Naive thymus-derived CD4-positive, alpha-beta T cell (primary cell): Measurements from ENCODE around the gene ATP2A1. TPM values are rescaled to one million over a fixed set of nuclear protein-coding genes. Genes with fewer than 3 reads are reported as not detected.

ENCODE experiments used
- ATAC-seq: fragments of 150-1000 bp; cut with Tn5 transposase; 2 replicates; pipeline ENCODE4 v1.10.0; 2021; ENCODE audit warnings: mild to moderate bottlenecking, moderate library complexity
- CTCF ChIA-PET: fragments of 350-600 bp; sonication (Branson Sonifier 250); formaldehyde crosslinking; loops from one replicate; lab custom pipeline; 2021; ENCODE audit warnings: antibody characterized with exemption; lab: Charles Lee
- POLR2A ChIA-PET: fragments of 350-600 bp; sonication (Branson Sonifier 250); formaldehyde crosslinking; loops from one replicate; lab custom pipeline; 2021; ENCODE audit warnings: antibody characterized with exemption, inconsistent platforms; lab: Charles Lee
- DNase-seq, 9 donors: peaks; one replicate each; pipeline versions ENCODE4 v3.0.0 to v3.0.0-alpha.2; 2020 to 2022; ENCODE audit warnings: mixed read lengths in 1 of 9
- H3K27ac ChIP-seq: one replicate; pipeline ENCODE4 v1.7.0; 2013; ENCODE audit warnings: mild to moderate bottlenecking, low read depth, low read length, moderate library complexity
- H3K27me3 ChIP-seq, 2 donors: one replicate each; pipeline ENCODE4 v1.7.0; 2013; ENCODE audit warnings: low read length in 2 of 2, mild to moderate bottlenecking in 2 of 2, moderate library complexity in 2 of 2; ENCODE audit not compliant: control insufficient read depth in 2 of 2, insufficient read depth in 2 of 2
- H3K36me3 ChIP-seq, 3 experiments: 1 replicate in 2 of 3; 2 replicates in 1 of 3; pipeline ENCODE4 v1.7.0; 2013; ENCODE audit warnings: low read length in 3 of 3, mild to moderate bottlenecking in 3 of 3, moderate library complexity in 1 of 3; ENCODE audit not compliant: insufficient read depth in 3 of 3, control insufficient read depth in 2 of 3
- H3K4me1 ChIP-seq, 2 donors: one replicate each; pipeline ENCODE4 v1.7.0; 2013; ENCODE audit warnings: low read length in 2 of 2, mild to moderate bottlenecking in 2 of 2, moderate library complexity in 1 of 2; ENCODE audit not compliant: control insufficient read depth in 2 of 2, insufficient read depth in 2 of 2
- H3K4me3 ChIP-seq: 2 replicates; pipeline ENCODE4 v1.7.0; 2013; ENCODE audit warnings: mild to moderate bottlenecking, low read length
- H3K9me3 ChIP-seq, 3 experiments: 1 replicate in 2 of 3; 2 replicates in 1 of 3; pipeline ENCODE4 v1.7.0; 2013; ENCODE audit warnings: low read length in 3 of 3; ENCODE audit not compliant: control insufficient read depth in 2 of 3
- H3K27ac Mint-ChIP-seq, 9 donors: one replicate each; pipeline ENCODE4 v1.8.0; 2020 to 2022; ENCODE audit warnings: mixed read lengths in 9 of 9, mild to moderate bottlenecking in 8 of 9, moderate library complexity in 5 of 9, inconsistent platforms in 2 of 9
- H3K27me3 Mint-ChIP-seq, 5 donors: one replicate each; pipeline ENCODE4 v1.8.0; 2021 to 2022; ENCODE audit warnings: mixed read lengths in 5 of 5, mild to moderate bottlenecking in 1 of 5
- H3K36me3 Mint-ChIP-seq, 5 donors: one replicate each; pipeline ENCODE4 v1.8.0; 2020 to 2022; ENCODE audit warnings: mixed read lengths in 5 of 5, mild to moderate bottlenecking in 3 of 5, inconsistent platforms in 1 of 5
- H3K4me1 Mint-ChIP-seq, 7 donors: one replicate each; pipeline ENCODE4 v1.8.0; 2020 to 2022; ENCODE audit warnings: mixed read lengths in 7 of 7, mild to moderate bottlenecking in 3 of 7, inconsistent platforms in 1 of 7
- H3K4me3 Mint-ChIP-seq, 10 donors: one replicate each; pipeline ENCODE4 v1.8.0; 2020 to 2022; ENCODE audit warnings: mild to moderate bottlenecking in 10 of 10, mixed read lengths in 10 of 10, moderate library complexity in 6 of 10, inconsistent platforms in 2 of 10
- H3K9me3 Mint-ChIP-seq, 11 donors: one replicate each; pipeline ENCODE4 v1.8.0; 2020 to 2022; ENCODE audit warnings: mixed read lengths in 11 of 11, mild to moderate bottlenecking in 4 of 11, inconsistent platforms in 1 of 11, moderate library complexity in 1 of 11
- intact Hi-C, 2 donors: fragments of 100-400 bp; cut with micrococcal nuclease; formaldehyde crosslinking; loops; one replicate each; pipeline ENCODE4 v1.15.1; 2023
- polyA plus RNA-seq, 2 donors: library from polyadenylated mRNA; unstranded; fragments of 300-500 nt; fragmentation: Illumina TruSeq; gene quantifications; one replicate each; pipeline ENCODE4 v1.2.3, GENCODE V29; 2021
- total RNA-seq, 6 experiments: library from RNA in 5 of 6; stranded (reverse) in 5 of 6; gene quantifications; 1 replicate in 5 of 6; 2 replicates in 1 of 6; pipeline ENCODE4 v1.2.3 and lab custom pipeline; 2021 to 2026

ATP2A1 gene
- total and polyA plus RNA-seq, 7 experiments from 2014 or later, result 0.32 to 1.6 (median 0.89) TPM; not detected in 2

DNA sequence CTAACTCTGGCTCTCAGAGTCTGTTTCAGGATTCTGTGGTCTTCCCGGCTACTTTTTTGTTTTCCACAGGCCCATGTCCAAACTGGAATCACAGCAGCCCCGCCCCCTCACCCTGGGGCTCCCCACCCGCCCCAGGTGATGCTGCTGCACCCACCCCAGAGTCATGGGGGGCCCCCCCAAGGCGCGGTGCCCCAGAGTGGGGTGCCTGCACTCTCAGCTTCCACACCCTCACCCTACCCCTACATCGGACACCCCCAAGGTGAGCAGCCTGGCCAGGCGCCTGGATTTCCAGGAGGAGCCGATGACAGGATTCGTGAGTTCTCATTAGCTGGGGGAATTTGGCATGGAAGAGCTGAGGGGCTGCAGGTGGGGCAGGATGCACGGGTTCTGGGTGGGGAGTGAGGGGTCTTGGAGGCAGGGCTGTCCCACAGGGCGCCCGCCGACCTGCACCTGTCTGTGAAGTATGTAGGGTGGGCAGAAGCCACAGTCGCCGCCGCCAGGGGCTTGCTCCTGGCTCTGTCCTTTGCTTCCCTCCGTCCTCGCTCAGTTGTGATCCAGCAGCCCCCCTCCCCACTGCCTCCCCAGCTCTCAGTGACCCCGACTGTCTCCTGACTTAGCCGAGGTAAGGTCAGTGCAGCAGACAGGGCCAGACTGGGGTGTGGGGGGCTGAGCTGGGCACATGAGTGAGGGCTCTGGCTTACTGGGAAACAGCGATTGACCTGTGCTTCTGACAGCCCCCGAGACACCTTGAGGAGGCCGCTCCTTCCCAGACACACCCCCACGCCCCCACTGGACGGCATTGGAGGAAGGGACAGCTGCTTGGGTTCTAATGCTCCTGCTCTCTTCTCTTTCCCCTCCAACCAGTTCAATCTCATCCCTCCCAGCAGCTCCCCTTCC lies 42.2 kb upstream of the ATP2A1 start:
- Histone ChIP-seq H3K27ac (no peak overlapping the region), H3K36me3 (peaks cover 29 to 72% (median 40%) of the 10 kb centered on the region in 3 experiments), H3K9me3 (no peaks in the 10 kb centered on the region), H3K4me1 (no peaks in the 10 kb centered on the region), H3K4me3 (no peak overlapping the region), H3K27me3 (no peaks in the 10 kb centered on the region)
- no peak overlapping the region for H3K4me3 Mint-ChIP-seq
- peaks cover 0 to 2% (median 0%) of the 10 kb centered on the region in 11 donors for H3K9me3 Mint-ChIP-seq
- ChIA-PET CTCF (interaction anchor here (1.2 kb wide), 1 partner anchor 111 kb away, joined by 4 read pairs; no protein-coding TSS in a partner anchor), POLR2A (interaction anchor here (0.7 to 1.6 kb wide), 2 partner anchors 9 to 11 kb away, joined by 3 read pairs; no protein-coding TSS in a partner anchor)
- peak overlapping the region in 1 of 9 donors; percentile 5 for H3K27ac Mint-ChIP-seq
- H3K27me3 Mint-ChIP-seq, result no peaks in the 10 kb centered on the region
- ATAC-seq (no peak), DNase-seq (no peak)
- H3K4me1 Mint-ChIP-seq, result peaks cover 0 to 16% (median 11%) of the 10 kb centered on the region in 7 donors
- H3K36me3 Mint-ChIP-seq, result peaks cover 24 to 46% (median 28%) of the 10 kb centered on the region in 5 donors
- intact Hi-C loops, result no loop called here

DNA sequence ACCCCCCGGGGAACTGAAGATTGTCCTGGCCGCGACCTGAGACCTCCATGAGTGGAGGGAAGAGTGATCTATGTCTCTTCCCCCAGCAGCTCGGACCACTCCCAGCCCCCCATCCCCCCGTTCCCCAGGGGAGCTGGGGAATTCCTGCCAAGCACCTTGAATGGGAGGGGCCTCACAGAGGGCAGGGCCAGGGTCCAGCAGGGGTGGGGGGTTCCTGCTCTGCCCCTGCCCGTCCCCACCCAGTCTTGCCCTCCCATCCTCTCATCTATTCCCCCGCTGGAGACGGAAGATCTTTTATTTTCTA lies 41.6 kb upstream of the ATP2A1 start:
- H3K36me3 Mint-ChIP-seq, result peaks cover 24 to 44% (median 28%) of the 10 kb centered on the region in 5 donors
- POLR2A ChIA-PET, result interaction anchor here (0.7 kb wide), 1 partner anchor 216 kb away, joined by 3 read pairs; no protein-coding TSS in a partner anchor

DNA sequence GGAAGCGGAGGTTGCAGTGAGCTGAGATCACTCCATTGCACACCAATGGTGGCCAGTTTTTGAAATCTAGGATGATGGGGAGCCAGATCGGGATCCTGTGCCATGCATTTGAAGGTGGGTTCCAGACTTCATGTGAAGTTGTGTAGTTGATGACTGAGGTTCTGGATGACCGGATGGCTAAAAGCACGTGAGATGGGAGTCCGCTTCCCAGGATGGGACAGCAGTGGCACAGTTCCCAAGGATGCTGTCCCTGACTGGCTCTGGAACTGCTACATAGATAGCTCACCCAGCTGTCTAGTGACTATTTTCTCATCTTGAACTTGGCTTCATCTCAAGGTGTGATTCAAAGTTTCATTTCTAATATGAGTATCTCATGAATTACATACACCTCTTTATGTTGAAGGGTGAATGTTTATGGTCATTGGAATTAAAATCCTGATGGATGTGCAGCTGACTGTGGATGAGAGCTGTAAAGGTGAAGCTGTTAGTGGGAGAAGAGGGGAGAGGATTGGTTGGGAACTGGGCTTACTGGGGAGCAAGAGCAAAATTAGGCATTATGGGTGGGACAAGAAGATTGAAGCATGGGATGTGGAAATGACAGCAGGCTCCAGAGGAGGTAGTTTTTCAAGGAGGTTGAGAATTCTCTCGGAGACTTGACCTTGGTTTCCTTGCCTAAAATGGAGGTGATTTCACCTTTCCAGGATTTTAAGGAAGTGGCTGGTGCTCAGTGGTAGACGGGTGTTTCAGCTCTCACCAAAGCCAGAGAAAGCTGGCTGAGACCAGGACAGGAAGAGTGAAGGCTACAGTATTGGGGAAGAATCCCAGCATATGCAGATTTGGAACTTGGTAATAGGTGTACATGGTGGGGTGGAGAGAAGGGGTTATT lies 40.4 kb upstream of the ATP2A1 start:
- Mint-ChIP-seq H3K9me3 (peaks cover 0 to 2% (median 0%) of the 10 kb centered on the region in 11 donors), H3K27me3 (no peaks in the 10 kb centered on the region), H3K4me3 (no peak overlapping the region), H3K27ac (peak overlapping the region in 8 of 9 donors; percentile 12 to 68 (median 50)), H3K36me3 (peaks cover 16 to 35% (median 25%) of the 10 kb centered on the region in 5 donors), H3K4me1 (peaks cover 0 to 11% (median 7%) of the 10 kb centered on the region in 7 donors)
- H3K27ac ChIP-seq, result no peak overlapping the region
- no peak overlapping the region for H3K4me3 ChIP-seq
- H3K36me3 ChIP-seq, result peaks cover 24 to 67% (median 27%) of the 10 kb centered on the region in 3 experiments
- H3K27me3 ChIP-seq, result no peaks in the 10 kb centered on the region
- DNase-seq, result no peak
- H3K9me3 ChIP-seq, result no peaks in the 10 kb centered on the region
- no peaks in the 10 kb centered on the region for H3K4me1 ChIP-seq
- intact Hi-C loops, result no loop called here
- POLR2A ChIA-PET, result interaction anchor here (0.7 to 1.6 kb wide), 3 partner anchors 10 to 217 kb away, joined by 3 to 5 read pairs (median 4); no protein-coding TSS in a partner anchor
- no peak for ATAC-seq
- CTCF ChIA-PET, result interaction anchor here (0.6 to 1.2 kb wide), 4 partner anchors 11 to 107 kb away, joined by 3 to 6 read pairs (median 3); partner anchors contain the start of gene SH2B1

More for the DNA sequence above, 41.6 kb upstream of the ATP2A1 start:
- DNase-seq (no peak), ATAC-seq (no peak)
- H3K9me3 Mint-ChIP-seq, result peaks cover 0 to 2% (median 0%) of the 10 kb centered on the region in 11 donors
- H3K27me3 Mint-ChIP-seq, result no peaks in the 10 kb centered on the region
- peaks cover 26 to 67% (median 39%) of the 10 kb centered on the region in 3 experiments for H3K36me3 ChIP-seq
- peaks cover 0 to 16% (median 11%) of the 10 kb centered on the region in 7 donors for H3K4me1 Mint-ChIP-seq
- no peaks in the 10 kb centered on the region for H3K27me3 ChIP-seq
- intact Hi-C loops, result no loop called here
- H3K4me1 ChIP-seq, result no peaks in the 10 kb centered on the region
- H3K9me3 ChIP-seq, result no peaks in the 10 kb centered on the region
- H3K4me3 Mint-ChIP-seq, result no peak overlapping the region
- H3K27ac Mint-ChIP-seq, result no peak overlapping the region
- H3K27ac ChIP-seq, result no peak overlapping the region
- CTCF ChIA-PET, result no interaction called here
- H3K4me3 ChIP-seq, result no peak overlapping the region

DNA sequence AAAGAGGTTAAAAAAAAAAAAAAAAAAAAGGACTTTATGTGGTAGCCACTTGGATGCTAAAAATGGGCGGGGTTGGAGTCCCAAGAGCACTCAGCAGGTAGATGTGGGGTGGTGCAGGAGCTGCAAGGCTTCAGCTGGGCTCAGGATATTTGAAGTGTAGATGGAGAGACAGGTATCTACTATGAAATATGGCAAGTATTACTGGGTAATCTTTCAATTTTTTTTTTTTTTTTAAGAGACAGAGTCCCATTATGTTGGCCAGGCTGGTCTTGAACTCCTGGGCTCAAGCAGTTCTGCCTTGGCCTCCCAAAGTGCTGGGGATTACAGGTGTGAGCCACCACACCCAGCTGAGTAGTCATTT lies 39.8 kb upstream of the ATP2A1 start:
- Mint-ChIP-seq H3K27ac (peak overlapping the region in 8 of 9 donors; percentile 8 to 68 (median 38)), H3K27me3 (no peaks in the 10 kb centered on the region), H3K36me3 (peaks cover 11 to 32% (median 21%) of the 10 kb centered on the region in 5 donors), H3K4me3 (no peak overlapping the region), H3K4me1 (peaks cover 0 to 12% (median 6%) of the 10 kb centered on the region in 7 donors), H3K9me3 (peaks cover 0 to 2% (median 0%) of the 10 kb centered on the region in 11 donors)
- Histone ChIP-seq H3K27ac (no peak overlapping the region), H3K4me1 (no peaks in the 10 kb centered on the region), H3K27me3 (no peaks in the 10 kb centered on the region), H3K4me3 (no peak overlapping the region), H3K36me3 (peaks cover 20 to 67% (median 21%) of the 10 kb centered on the region in 3 experiments), H3K9me3 (no peaks in the 10 kb centered on the region)
- intact Hi-C loops, result no loop called here
- DNase-seq (peak in 1 of 9 donors; percentile 3), ATAC-seq (no peak)
- POLR2A ChIA-PET, result interaction anchor here (0.9 to 1.6 kb wide), 2 partner anchors 11 to 105 kb away, joined by 4 to 5 read pairs; no protein-coding TSS in a partner anchor
- CTCF ChIA-PET, result interaction anchor here (0.6 to 1.2 kb wide), 3 partner anchors 11 to 107 kb away, joined by 3 to 6 read pairs (median 3); no protein-coding TSS in a partner anchor

DNA sequence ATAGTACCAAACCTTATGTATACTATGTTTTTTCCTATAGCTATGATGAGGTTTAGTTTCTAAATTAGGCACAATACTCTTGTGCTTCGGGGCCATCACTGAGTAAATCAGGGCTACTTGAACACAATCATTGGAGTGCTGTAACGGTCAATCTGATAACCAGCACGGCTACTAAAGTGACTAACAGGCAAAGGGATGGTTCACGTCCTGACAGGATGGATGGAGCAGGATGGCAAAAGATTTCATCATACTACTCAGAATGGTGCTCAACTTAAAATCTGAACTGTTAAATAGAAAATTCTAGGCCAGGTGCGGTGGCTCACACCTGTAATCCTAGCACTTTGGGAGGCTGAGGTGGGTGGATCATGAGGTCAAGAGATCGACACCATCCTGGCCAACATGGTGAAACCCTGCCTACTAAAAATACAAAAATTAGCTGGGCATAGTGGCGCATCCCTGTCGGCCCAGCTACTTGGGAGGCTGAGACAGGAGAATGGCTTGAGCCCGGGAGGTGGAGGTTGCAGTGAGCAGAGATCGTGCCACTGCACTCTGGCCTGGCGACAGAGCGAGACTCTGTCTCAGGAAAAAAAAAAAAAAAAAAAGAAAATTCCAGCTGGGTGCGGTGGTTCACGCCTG lies 39.2 kb upstream of the ATP2A1 start:
- H3K4me3 ChIP-seq, result no peak overlapping the region
- peaks cover 15 to 67% (median 22%) of the 10 kb centered on the region in 3 experiments for H3K36me3 ChIP-seq
- H3K27ac ChIP-seq, result no peak overlapping the region
- H3K4me3 Mint-ChIP-seq, result no peak overlapping the region
- peaks cover 0 to 12% (median 6%) of the 10 kb centered on the region in 7 donors for H3K4me1 Mint-ChIP-seq
- peaks cover 0 to 2% (median 0%) of the 10 kb centered on the region in 11 donors for H3K9me3 Mint-ChIP-seq
- H3K27ac Mint-ChIP-seq, result peak overlapping the region in 4 of 9 donors; percentile 8 to 84 (median 60)
- peaks cover 8 to 28% (median 18%) of the 10 kb centered on the region in 5 donors for H3K36me3 Mint-ChIP-seq
- intact Hi-C loops, result no loop called here
- ChIA-PET POLR2A (interaction anchor here (1.6 kb wide), 1 partner anchor 12 kb away, joined by 4 read pairs; no protein-coding TSS in a partner anchor), CTCF (interaction anchor here (0.6 to 1.2 kb wide), 4 partner anchors 12 to 164 kb away, joined by 3 to 5 read pairs (median 3); no protein-coding TSS in a partner anchor)
- no peak for ATAC-seq
- H3K4me1 ChIP-seq, result no peaks in the 10 kb centered on the region
- no peaks in the 10 kb centered on the region for H3K27me3 Mint-ChIP-seq
- no peak for DNase-seq
- no peaks in the 10 kb centered on the region for H3K9me3 ChIP-seq
- H3K27me3 ChIP-seq, result no peaks in the 10 kb centered on the region
